ENCODE results near the gene BACH2. TPM values are rescaled to one million over a fixed set of nuclear protein-coding genes. Genes with fewer than 3 reads are reported as not detected.

The BACH2 gene
- polyA plus RNA-seq, 1 of the 3 experiments (the other 2 are of a cell fraction): 0.46 TPM

GRCh38 chr6:89985751-89986493 lies 310.7 kb downstream of the BACH2 start (continued):
- TF ChIP-seq MAX (IDR thresholded peaks at IDR 0.05; ENCODE audit: low read depth) (peak; percentile 81), FOXJ3 (CRISPR knock-in tag; IDR thresholded peaks at IDR 0.05) (no peak), NFIC (IDR thresholded peaks at IDR 0.05; ENCODE audit: borderline replicate concordance) (0 out of 2 replicates have a peak, but pooled peaks have one; percentile 29), SMC3 (IDR thresholded peaks at IDR 0.05; ENCODE audit: low read depth, low read length) (no peak)

GRCh38 chr6:89984926-89985750 lies 311.5 kb downstream of the BACH2 start:
- Histone ChIP-seq H3K36me3 (replicated peaks in 1 of 2; ENCODE audit: control insufficient read depth in 1 of 2, insufficient read depth in 2 of 2, low read length in 1 of 2) (no peaks in the 10 kb centered on the region), H3K79me2 (ENCODE audit: insufficient read depth) (no peaks in the 10 kb centered on the region), H2AFZ (ENCODE audit: low read depth) (peak overlapping the region; percentile 79), H3K4me1 (ENCODE audit: control insufficient read depth in 1 of 2, insufficient read depth in 2 of 2, low read depth in 1 of 2, low read length in 1 of 2) (peaks cover 28 to 40% of the 10 kb centered on the region in 2 experiments), H3K9ac (peak overlapping the region; percentile 60; the same call in 1 of the 2 replicates), H3K9me3 (no peaks in the 10 kb centered on the region), H3K27ac (ENCODE audit: low read depth in 2 of 2, low read length in 1 of 2) (peak overlapping the region; percentile 91 to 99), H4K20me1 (ENCODE audit: insufficient read depth) (no peaks in the 10 kb centered on the region), H3K9me2 (no peaks in the 10 kb centered on the region), H3K27me3 (ENCODE audit: insufficient read depth) (no peaks in the 10 kb centered on the region), H3F3A (replicated peaks; ENCODE audit: insufficient read depth) (peaks cover 28% of the 10 kb centered on the region), H3K4me2 (peak overlapping the region; percentile 74), H3K4me3 (ENCODE audit: low read depth in 2 of 2, low read length in 1 of 2) (no peak overlapping the region)
- WGBS (ENCODE audit: low lambda C conversion rate): 34% methylated on average over 9 of the region's 12 CpGs
- ChIA-PET CTCF (interaction anchor here (0.9 to 2.7 kb wide), 6 partner anchors 16 to 494 kb away, joined by 3 to 8 read pairs (median 5); partner anchors contain the start of gene BACH2), POLR2A (interaction anchor here (0.7 to 2.6 kb wide), 11 partner anchors 8 to 311 kb away, joined by 3 to 30 read pairs (median 5); partner anchors contain the start of gene BACH2)
- peak; percentile 83 for DNase-seq
- TF ChIP-seq TAF1 (IDR thresholded peaks at IDR 0.05; ENCODE audit: borderline replicate concordance, low read depth, low read length) (no peak), RCOR1 (IDR thresholded peaks at IDR 0.05; ENCODE audit: low read length) (peak; percentile 92), RFX5 (IDR thresholded peaks at IDR 0.05; ENCODE audit: low read length) (no peak), EZH2phosphoT487 (IDR thresholded peaks at IDR 0.05; ENCODE audit: borderline replicate concordance, low read depth) (no peak), TCF12 (IDR thresholded peaks at IDR 0.05) (peak; percentile 79; the same call in 1 of the 2 replicates), CHD2 (IDR thresholded peaks at IDR 0.05; ENCODE audit: low read length, partially characterized antibody) (peak; percentile 92), IRF3 (IDR thresholded peaks at IDR 0.05; ENCODE audit: low read depth, low read length) (no peak), FOXJ3 (CRISPR knock-in tag; IDR thresholded peaks at IDR 0.05) (peak; percentile 98), YY1 (IDR thresholded peaks at IDR 0.05; ENCODE audit: low read depth) (no peak), GATA2 (CRISPR knock-in tag; IDR thresholded peaks at IDR 0.05) (peak; percentile 77), MEF2A (IDR thresholded peaks at IDR 0.05; ENCODE audit: borderline replicate concordance, low read depth) (no peak), ELF1 (IDR thresholded peaks at IDR 0.05) (no peak), TEAD4 (IDR thresholded peaks at IDR 0.05; ENCODE audit: borderline replicate concordance, insufficient read depth) (no peak; the same call in 1 of the 2 replicates), JUND (IDR thresholded peaks at IDR 0.05) (0 out of 2 replicates have a peak, but pooled peaks have one; percentile 3), USF1 (IDR thresholded peaks at IDR 0.05; ENCODE audit: borderline replicate concordance, low read depth) (no peak), FOXM1 (IDR thresholded peaks at IDR 0.05; ENCODE audit: low read depth) (no peak), CTCF (IDR thresholded peaks at IDR 0.05) (no peak), NRF1 (IDR thresholded peaks at IDR 0.05; ENCODE audit: low read depth, low read length) (no peak)
- TF ChIP-seq, protein P1, sequence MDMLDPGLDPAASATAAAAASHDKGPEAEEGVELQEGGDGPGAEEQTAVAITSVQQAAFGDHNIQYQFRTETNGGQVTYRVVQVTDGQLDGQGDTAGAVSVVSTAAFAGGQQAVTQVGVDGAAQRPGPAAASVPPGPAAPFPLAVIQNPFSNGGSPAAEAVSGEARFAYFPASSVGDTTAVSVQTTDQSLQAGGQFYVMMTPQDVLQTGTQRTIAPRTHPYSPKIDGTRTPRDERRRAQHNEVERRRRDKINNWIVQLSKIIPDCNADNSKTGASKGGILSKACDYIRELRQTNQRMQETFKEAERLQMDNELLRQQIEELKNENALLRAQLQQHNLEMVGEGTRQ (IDR thresholded peaks at IDR 0.05; ENCODE audit: borderline replicate concordance, low read depth, low read length): no peak
- TF ChIP-seq, protein P2, sequence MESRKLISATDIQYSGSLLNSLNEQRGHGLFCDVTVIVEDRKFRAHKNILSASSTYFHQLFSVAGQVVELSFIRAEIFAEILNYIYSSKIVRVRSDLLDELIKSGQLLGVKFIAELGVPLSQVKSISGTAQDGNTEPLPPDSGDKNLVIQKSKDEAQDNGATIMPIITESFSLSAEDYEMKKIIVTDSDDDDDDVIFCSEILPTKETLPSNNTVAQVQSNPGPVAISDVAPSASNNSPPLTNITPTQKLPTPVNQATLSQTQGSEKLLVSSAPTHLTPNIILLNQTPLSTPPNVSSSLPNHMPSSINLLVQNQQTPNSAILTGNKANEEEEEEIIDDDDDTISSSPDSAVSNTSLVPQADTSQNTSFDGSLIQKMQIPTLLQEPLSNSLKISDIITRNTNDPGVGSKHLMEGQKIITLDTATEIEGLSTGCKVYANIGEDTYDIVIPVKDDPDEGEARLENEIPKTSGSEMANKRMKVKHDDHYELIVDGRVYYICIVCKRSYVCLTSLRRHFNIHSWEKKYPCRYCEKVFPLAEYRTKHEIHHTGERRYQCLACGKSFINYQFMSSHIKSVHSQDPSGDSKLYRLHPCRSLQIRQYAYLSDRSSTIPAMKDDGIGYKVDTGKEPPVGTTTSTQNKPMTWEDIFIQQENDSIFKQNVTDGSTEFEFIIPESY (IDR thresholded peaks at IDR 0.05; ENCODE audit: borderline replicate concordance, low read depth): no peak

Data from SK-N-SH (cell line).